Stimulated activated CD8-positive, alpha-beta memory T cell treated with anti-CD3 and anti-CD28 coated beads, Interleukin-12 subunit alpha, Interleukin-12 subunit beta, amount 100 ng/mL, for 24 hours (primary cell): Measurements from ENCODE around the gene LIX1.

Source experiments
- DNase-seq: peaks from one replicate; pipeline ENCODE4 v3.0.0-alpha.2; 2020; ENCODE audit errors: extremely low read depth

The LIX1 gene

DNA sequence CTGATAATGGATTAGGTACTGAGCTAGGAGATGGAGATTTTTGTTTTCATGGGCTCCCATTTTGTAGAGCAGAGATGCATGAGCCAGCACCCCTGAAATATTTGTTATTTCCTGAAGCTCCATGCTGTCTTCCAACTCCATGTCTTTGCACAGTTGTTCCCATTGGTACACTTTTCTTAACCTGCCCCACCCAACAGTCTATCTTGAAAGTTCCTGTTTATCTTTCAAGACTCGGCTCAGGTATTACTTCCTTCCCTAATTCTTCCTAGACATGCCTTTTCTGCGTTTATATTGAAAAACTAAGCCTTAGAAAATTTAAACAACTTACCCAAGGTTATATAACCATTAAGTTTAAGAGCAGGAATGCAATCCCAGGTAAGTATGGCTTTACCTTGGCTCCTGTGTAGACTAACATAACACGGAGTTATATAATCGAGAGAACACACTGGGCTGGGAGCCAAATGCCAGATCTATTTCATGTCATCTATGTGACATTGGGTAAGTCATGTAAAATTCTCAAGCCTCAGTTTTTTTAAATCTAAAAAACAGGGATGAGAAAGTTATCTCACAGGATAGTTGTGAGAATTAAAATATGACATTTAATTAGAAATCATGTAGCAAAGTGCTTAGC is 67.4 kb downstream of the LIX1 start:
- no peak for DNase-seq

GRCh38 chr5:97073420-97073819 is 69.0 kb downstream of the LIX1 start:
- no peak for DNase-seq

- no peak for DNase-seq
Observed at GRCh38 chr5:97072696-97073095, 69.7 kb downstream of the LIX1 start.

GRCh38 chr5:97071993-97072392 is 70.4 kb downstream of the LIX1 start:
- DNase-seq = no peak

- DNase-seq = no peak
Observed at GRCh38 chr5:97071101-97071500, 71.3 kb downstream of the LIX1 start.

DNA sequence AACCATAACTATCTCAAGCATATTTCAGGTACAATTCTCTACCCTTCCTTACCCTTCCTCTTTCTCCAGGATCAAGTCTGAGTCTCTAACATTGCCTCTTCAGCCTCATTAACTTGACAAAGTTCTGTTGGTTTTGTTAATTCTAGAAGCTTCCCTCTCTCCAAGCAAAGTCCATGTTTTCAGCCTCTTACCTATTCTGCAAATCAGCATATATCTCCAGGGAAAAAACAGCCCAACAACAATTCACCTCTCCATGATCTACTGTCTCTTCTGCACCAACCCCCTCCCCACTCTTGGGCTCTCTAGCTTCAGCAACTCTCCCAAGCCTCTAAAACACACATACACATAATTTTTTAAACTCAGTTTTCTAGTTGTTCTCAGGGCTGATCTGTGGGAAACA is 72.2 kb downstream of the LIX1 start:
- no peak for DNase-seq

GRCh38 chr5:97067296-97067850 is 75.0 kb downstream of the LIX1 start:
- DNase-seq = no peak

- DNase-seq = no peak
Observed at GRCh38 chr5:97065475-97065874, 76.9 kb downstream of the LIX1 start.

DNA sequence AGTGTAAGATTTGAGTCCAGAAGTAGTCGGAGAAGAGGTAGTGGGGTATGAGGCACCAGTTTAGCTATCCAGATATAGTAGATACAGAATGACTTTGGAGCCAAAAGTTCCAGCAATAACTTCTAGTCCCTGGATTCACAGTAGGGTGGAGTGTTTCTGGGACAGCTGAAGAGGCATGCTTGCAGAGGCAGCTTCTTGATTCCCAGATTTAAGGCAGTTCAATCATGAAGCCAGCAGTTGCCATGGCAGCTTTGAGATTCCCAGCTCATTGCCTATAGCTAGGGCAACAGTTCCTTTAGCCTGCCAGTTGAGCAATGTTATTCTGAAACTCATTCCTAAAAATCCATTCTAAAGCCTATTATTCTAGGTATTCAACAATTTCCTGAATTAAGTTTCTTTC is 79.2 kb downstream of the LIX1 start:
- no peak for DNase-seq

GRCh38 chr5:97062046-97062445 is 80.4 kb downstream of the LIX1 start:
- no peak for DNase-seq

GRCh38 chr5:97056263-97056662 is 86.1 kb downstream of the LIX1 start:
- no peak for DNase-seq

- DNase-seq = no peak
Observed at GRCh38 chr5:97049175-97049574, 93.2 kb downstream of the LIX1 start.

DNA sequence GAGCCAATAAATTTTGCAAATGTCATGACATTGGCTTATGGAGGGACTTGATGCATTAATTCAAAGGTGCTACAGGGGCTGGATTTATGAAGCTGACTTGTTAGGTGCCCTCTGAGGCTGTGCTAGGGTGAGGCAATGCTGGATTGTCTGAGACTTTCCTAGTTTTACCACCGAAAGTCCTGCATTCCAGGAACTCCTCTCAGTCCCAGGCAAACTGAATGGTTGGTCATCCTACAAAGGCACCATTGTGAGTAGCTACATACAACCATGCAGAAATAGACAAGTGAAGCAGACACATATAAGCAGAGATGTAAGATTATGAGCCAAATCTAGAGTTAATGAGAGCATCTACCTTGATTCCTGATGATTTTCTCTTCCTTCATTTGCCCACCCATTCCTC is 95.3 kb downstream of the LIX1 start:
- DNase-seq = no peak

DNA sequence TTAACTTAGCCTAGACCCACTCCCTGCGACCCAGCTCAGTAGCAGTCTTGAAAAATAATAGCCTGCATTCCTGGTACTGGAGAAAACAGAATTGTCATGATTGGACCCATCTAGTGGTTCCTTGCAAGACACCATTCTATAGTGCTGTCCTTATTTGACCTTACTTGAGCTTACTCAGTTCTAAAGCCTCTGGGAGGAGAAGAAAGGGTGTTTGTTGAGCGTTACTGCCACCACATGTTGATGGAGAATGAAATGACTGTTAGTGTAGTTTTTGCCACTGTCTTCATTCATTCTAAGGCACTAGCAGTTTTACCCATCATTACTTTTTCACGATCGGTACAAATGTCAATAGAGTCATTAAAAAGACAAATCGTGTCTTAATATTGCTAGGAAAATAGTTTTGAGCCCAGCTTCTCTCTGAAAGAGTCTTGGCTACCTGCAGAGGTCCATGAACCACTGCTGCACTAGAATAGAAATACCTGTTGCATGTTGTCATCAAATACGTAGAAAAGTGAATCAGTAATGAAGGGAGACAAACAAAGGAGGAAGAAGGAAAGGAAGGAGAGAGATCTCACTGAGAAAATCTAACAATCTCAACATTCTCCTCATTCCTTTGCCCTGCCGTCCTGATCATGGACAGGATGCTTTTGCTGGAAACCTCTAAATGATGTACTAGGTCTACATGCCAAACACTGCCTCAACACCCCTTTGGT is 96.0 kb downstream of the LIX1 start:
- DNase-seq = no peak

GRCh38 chr5:97044052-97044451 is 98.4 kb downstream of the LIX1 start:
- DNase-seq = no peak

- no peak for DNase-seq
Observed at GRCh38 chr5:97043511-97043910, 98.9 kb downstream of the LIX1 start.

DNA sequence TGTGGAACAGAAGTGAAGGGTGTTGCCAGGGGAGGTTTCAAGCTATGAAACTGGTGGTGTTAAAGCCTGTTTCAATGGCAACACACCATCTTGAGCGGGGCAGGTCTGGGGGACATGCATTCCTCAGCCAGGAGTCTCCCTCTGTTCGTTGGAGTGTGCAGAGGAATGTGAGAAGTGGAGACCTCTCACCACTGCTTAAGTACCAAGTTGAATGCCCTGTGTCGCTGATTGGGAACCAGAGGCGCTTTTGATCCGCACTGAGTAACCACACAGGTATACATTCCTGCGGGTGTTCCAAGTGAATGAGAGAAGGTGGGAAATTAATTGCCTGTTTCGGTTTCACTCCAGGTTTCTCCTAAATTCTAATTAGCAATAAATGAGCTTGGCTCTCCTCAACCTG is 99.4 kb downstream of the LIX1 start:
- no peak for DNase-seq
